Loucy (cell line): Measurements from ENCODE around the gene PALD1.

ENCODE experiments used
- EZH2phosphoT487 ChIP-seq: fragments of 200-600 bp; IDR thresholded peaks from 2 replicates; pipeline ENCODE4 v1.6.1; 2018; ENCODE audit warnings: antibody characterized with exemption, mild to moderate bottlenecking, moderate library complexity, borderline replicate concordance
- TF ChIP-seq, protein P1 (sequence below): fragments of 200-600 bp; sonication (generic); conservative IDR thresholded peaks from 2 replicates; pipeline ENCODE4 v1.5.1; 2014; ENCODE audit warnings: mild to moderate bottlenecking, antibody characterized with exemption, low read length

DNA sequence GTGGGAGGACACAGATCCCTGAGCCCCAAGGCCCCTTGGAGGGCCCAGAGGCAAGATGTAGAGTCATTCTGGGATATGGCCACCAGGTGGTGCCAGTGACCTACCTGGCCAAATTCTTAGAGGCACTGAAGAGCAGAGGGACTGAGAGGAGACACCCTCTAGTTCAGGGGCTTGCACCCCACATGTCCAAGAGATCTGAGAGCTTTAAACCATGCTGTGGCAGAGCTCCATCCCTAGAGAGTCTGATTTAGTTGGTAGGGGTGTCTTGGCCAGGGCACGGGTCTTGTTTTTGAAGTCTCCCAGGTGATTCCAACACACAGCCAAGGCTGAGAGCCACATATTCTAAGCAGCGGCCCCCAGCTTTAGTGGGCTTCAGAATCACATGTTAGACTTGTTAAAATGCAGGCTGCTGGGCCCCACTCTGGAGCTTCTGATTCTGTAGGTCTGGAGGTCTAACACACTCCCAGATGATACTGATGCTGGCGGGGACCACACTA, 71.4 kb downstream of the PALD1 start:
- TF ChIP-seq, protein P1, sequence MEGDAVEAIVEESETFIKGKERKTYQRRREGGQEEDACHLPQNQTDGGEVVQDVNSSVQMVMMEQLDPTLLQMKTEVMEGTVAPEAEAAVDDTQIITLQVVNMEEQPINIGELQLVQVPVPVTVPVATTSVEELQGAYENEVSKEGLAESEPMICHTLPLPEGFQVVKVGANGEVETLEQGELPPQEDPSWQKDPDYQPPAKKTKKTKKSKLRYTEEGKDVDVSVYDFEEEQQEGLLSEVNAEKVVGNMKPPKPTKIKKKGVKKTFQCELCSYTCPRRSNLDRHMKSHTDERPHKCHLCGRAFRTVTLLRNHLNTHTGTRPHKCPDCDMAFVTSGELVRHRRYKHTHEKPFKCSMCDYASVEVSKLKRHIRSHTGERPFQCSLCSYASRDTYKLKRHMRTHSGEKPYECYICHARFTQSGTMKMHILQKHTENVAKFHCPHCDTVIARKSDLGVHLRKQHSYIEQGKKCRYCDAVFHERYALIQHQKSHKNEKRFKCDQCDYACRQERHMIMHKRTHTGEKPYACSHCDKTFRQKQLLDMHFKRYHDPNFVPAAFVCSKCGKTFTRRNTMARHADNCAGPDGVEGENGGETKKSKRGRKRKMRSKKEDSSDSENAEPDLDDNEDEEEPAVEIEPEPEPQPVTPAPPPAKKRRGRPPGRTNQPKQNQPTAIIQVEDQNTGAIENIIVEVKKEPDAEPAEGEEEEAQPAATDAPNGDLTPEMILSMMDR: peak; percentile 88
- TF ChIP-seq EZH2phosphoT487: no peak
